ENCODE results near the gene CDK7. TPM values are rescaled to one million over a fixed set of nuclear protein-coding genes. Genes with fewer than 3 reads are reported as not detected.
"Not testable (repeated sequence)": the region's sequence is repeated elsewhere in the genome, so short reads cannot be mapped to it uniquely, and the experiment has no call there.

The CDK7 gene
- total RNA-seq, 4 donors from 2014 or later: 21.8 to 40.7 (median 32.2) TPM

DNA sequence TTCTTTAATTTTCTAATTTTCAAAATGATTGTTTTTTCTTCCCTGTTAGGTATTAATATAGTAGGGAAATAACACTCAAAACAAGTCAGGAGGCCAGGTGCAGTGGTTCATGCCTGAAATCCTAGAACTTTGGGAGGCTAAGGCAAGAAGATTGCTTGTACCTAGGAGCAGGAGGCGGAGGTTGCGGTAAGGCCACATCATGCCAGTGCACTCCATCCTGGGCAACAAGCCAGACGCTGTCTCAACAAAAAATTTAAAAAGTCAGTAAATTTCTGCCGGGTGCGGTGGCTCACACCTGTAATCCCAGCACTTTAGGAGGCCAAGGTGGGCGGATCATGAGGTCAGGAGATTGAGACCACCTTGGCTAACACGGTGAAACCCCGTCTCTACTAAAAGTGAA is 10.2 kb upstream of the CDK7 start:
- Histone ChIP-seq H3K27me3 (no peaks in the 10 kb centered on the region), H3K36me3 (peaks cover 0 to 53% (median 6%) of the 10 kb centered on the region in 3 donors), H3K4me1 (peaks cover 0 to 1% (median 0%) of the 10 kb centered on the region in 3 donors), H3K9me3 (no peaks in the 10 kb centered on the region), H3K4me3 (no peak overlapping the region), H3K27ac (no peak overlapping the region)
- TF ChIP-seq, protein P1, sequence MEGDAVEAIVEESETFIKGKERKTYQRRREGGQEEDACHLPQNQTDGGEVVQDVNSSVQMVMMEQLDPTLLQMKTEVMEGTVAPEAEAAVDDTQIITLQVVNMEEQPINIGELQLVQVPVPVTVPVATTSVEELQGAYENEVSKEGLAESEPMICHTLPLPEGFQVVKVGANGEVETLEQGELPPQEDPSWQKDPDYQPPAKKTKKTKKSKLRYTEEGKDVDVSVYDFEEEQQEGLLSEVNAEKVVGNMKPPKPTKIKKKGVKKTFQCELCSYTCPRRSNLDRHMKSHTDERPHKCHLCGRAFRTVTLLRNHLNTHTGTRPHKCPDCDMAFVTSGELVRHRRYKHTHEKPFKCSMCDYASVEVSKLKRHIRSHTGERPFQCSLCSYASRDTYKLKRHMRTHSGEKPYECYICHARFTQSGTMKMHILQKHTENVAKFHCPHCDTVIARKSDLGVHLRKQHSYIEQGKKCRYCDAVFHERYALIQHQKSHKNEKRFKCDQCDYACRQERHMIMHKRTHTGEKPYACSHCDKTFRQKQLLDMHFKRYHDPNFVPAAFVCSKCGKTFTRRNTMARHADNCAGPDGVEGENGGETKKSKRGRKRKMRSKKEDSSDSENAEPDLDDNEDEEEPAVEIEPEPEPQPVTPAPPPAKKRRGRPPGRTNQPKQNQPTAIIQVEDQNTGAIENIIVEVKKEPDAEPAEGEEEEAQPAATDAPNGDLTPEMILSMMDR (IDR thresholded peaks at IDR 0.05): no peak
- TF ChIP-seq POLR2A (IDR thresholded peaks at IDR 0.05): no peak
- no peak for DNase-seq
- WGBS, 2 donors: 84 to 100% methylated on average over 4 to 8 of the region's 8 CpGs
- intact Hi-C loops (cut with DNase I): no loop called here

DNA sequence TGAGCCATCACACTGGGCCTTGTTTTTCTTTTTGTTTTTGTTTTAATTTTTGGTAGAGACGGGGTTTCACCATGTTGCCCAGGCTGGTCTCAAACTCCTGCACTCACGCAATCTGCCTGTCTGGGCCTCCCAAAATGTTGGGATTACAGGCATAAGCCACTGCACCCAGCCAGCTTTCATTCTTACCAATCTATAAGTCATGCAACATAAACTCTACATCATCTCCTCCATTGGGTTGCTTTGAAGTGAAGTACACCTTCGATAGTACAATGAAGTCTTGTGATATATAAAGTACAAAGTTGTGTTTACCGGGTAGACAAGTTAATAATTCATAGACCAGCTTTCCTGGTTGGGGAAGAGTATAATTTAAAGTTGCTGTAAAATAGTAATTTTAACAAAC is 8.8 kb upstream of the CDK7 start:
- H3K27ac ChIP-seq: no peak overlapping the region
- no peaks in the 10 kb centered on the region for H3K9me3 ChIP-seq
- H3K27me3 ChIP-seq: no peaks in the 10 kb centered on the region
- WGBS, 2 donors: 90 to 95% methylated on average over 4 of the region's 4 CpGs
- TF ChIP-seq, protein P1 (IDR thresholded peaks at IDR 0.05): no peak
- TF ChIP-seq POLR2A (IDR thresholded peaks at IDR 0.05): no peak
- no peak overlapping the region for H3K4me3 ChIP-seq
- no peak for DNase-seq
- peaks cover 0 to 12% (median 0%) of the 10 kb centered on the region in 3 donors for H3K4me1 ChIP-seq
- intact Hi-C loops (cut with DNase I): no loop called here
- H3K36me3 ChIP-seq: peaks cover 0 to 62% (median 6%) of the 10 kb centered on the region in 3 donors

- TF ChIP-seq POLR2A (IDR thresholded peaks at IDR 0.05): no peak
- TF ChIP-seq, protein P1 (IDR thresholded peaks at IDR 0.05): no peak
- Histone ChIP-seq H3K36me3 (peaks cover 0 to 53% (median 6%) of the 10 kb centered on the region in 3 donors), H3K4me1 (peaks cover 0 to 33% (median 0%) of the 10 kb centered on the region in 3 donors), H3K4me3 (no peak overlapping the region), H3K9me3 (no peaks in the 10 kb centered on the region), H3K27ac (peak overlapping the region in 2 of 4 donors; percentile 16 to 35), H3K27me3 (no peaks in the 10 kb centered on the region)
- intact Hi-C loops (cut with DNase I): no loop called here
- no peak for DNase-seq
- WGBS, 2 donors: no CpG with 5 or more reads among the region's 2 CpGs
Observed at GRCh38 chr5:69230181-69230580, 4.5 kb upstream of the CDK7 start.

- TF ChIP-seq, protein P1 (IDR thresholded peaks at IDR 0.05): no peak
- TF ChIP-seq POLR2A (IDR thresholded peaks at IDR 0.05): no peak
- Histone ChIP-seq H3K36me3 (peaks cover 0 to 42% (median 6%) of the 10 kb centered on the region in 3 donors), H3K4me3 (no peak overlapping the region), H3K4me1 (peaks cover 7 to 44% (median 9%) of the 10 kb centered on the region in 3 donors), H3K9me3 (no peaks in the 10 kb centered on the region), H3K27me3 (no peaks in the 10 kb centered on the region), H3K27ac (peak overlapping the region in 1 of 4 donors; percentile 5)
- no peak for DNase-seq
- 81 to 87% methylated on average over 6 of the region's 6 CpGs for WGBS, 2 donors
- intact Hi-C loops (cut with DNase I): no loop called here
Observed at GRCh38 chr5:69231281-69231680, 3.4 kb upstream of the CDK7 start.

DNA sequence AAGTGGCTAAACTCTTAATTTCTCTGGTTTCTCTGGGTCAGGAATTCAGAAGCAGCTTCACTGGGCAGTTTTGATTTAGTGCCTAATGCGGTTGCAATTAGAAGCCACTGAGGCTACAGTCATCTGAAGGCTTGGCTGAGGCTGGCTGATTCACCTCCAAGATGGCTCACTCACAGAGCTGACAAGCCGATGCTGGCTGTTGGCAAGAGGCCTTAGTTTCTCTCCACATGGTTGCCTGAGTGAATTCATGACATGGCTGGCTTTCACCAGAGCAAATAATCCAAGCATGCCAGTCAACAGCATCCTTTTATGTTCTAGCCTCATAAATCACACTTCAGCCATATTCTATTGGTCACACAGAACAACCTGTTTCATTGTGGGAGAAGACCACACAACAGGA is 2.8 kb upstream of the CDK7 start:
- intact Hi-C loops (cut with DNase I): no loop called here
- H3K4me1 ChIP-seq: peaks cover 11 to 50% (median 13%) of the 10 kb centered on the region in 3 donors
- WGBS, 2 donors: 24 to 67% methylated on average over 2 of the region's 2 CpGs
- TF ChIP-seq, protein P1 (IDR thresholded peaks at IDR 0.05): no peak
- TF ChIP-seq POLR2A (IDR thresholded peaks at IDR 0.05): no peak
- no peaks in the 10 kb centered on the region for H3K27me3 ChIP-seq
- H3K27ac ChIP-seq: peak overlapping the region in 1 of 4 donors; percentile 5
- peaks cover 0 to 36% (median 6%) of the 10 kb centered on the region in 3 donors for H3K36me3 ChIP-seq
- DNase-seq: no peak
- no peak overlapping the region for H3K4me3 ChIP-seq
- H3K9me3 ChIP-seq: no peaks in the 10 kb centered on the region

- intact Hi-C loops (cut with DNase I): not testable (repeated sequence)
Observed at GRCh38 chr5:69236733-69237132, 2.0 kb downstream of the CDK7 start.

More at GRCh38 chr5:69236733-69237132, 2.0 kb downstream of the CDK7 start:
- not testable (repeated sequence) for DNase-seq, H3K27me3 ChIP-seq, H3K9me3 ChIP-seq
- peaks cover 13 to 62% (median 23%) of the 10 kb centered on the region in 3 donors for H3K4me1 ChIP-seq
- H3K4me3 ChIP-seq: peak overlapping the region in 1 of 4 donors; percentile 71
- H3K27ac ChIP-seq: peak overlapping the region in 2 of 4 donors; percentile 90 to 96
- H3K36me3 ChIP-seq: peaks cover 3 to 31% (median 8%) of the 10 kb centered on the region in 3 donors
- WGBS, 2 donors: 73 to 76% methylated on average over 9 of the region's 9 CpGs
